GM23338 (cell line): ENCODE data around the gene ZDHHC1. TPM values are rescaled to one million over a fixed set of nuclear protein-coding genes. Genes with fewer than 3 reads are reported as not detected.

Experiments used
- ATAC-seq: fragments of 200-7000 bp; cut with Tn5 transposase; 3 replicates; pipeline ENCODE4 v1.9.1; 2020
- DNase-seq: peaks from one replicate; pipeline ENCODE4 v3.0.0-alpha.2; 2015; ENCODE audit warnings: low spot score
- H2AFZ ChIP-seq: fragments of 200-600 bp; sonication (generic); 2 replicates; pipeline ENCODE4 v1.8.0; 2016; ENCODE audit warnings: antibody characterized with exemption, mild to moderate bottlenecking, moderate library complexity
- H3F3A ChIP-seq: fragments of 200-600 bp; sonication (generic); replicated peaks from 2 replicates; pipeline ENCODE4 v1.8.0; 2017; ENCODE audit warnings: antibody characterized with exemption, mixed run types, low read depth
- H3K27ac ChIP-seq: fragments of 200-600 bp; sonication (generic); 2 replicates; pipeline ENCODE4 v1.6.1; 2016; ENCODE audit warnings: low read depth
- H3K27me3 ChIP-seq: fragments of 200-600 bp; sonication (generic); 2 replicates; pipeline ENCODE4 v1.8.0; 2016; ENCODE audit warnings: mild to moderate bottlenecking, mixed run types, moderate library complexity; ENCODE audit not compliant: insufficient read depth
- H3K36me3 ChIP-seq: fragments of 200-600 bp; sonication (generic); 2 replicates; pipeline ENCODE4 v1.8.0; 2016; ENCODE audit warnings: mild to moderate bottlenecking; ENCODE audit not compliant: insufficient read depth
- H3K4me1 ChIP-seq: fragments of 200-600 bp; sonication (generic); 2 replicates; pipeline ENCODE4 v1.8.0; 2016; ENCODE audit warnings: mild to moderate bottlenecking, moderate library complexity; ENCODE audit not compliant: insufficient read depth
- H3K4me2 ChIP-seq: fragments of 200-600 bp; sonication (generic); 2 replicates; pipeline ENCODE4 v1.7.1; 2017; ENCODE audit warnings: mixed run types
- H3K4me3 ChIP-seq: fragments of 200-600 bp; sonication (generic); 2 replicates; pipeline ENCODE4 v1.6.1; 2016; ENCODE audit warnings: mixed run types
- H3K79me2 ChIP-seq: fragments of 200-600 bp; sonication (generic); replicated peaks from 2 replicates; pipeline ENCODE4 v1.8.0; 2017; ENCODE audit warnings: mild to moderate bottlenecking; ENCODE audit not compliant: insufficient read depth
- H3K9me2 ChIP-seq: fragments of 200-600 bp; sonication (generic); 2 replicates; pipeline ENCODE4 v1.8.0; 2017; ENCODE audit not compliant: insufficient read depth
- H4K20me1 ChIP-seq: fragments of 200-600 bp; sonication (generic); replicated peaks from 2 replicates; pipeline ENCODE4 v1.8.0; 2017; ENCODE audit warnings: mild to moderate bottlenecking; ENCODE audit not compliant: insufficient read depth
- H3K27ac Mint-ChIP-seq: 2 replicates; pipeline ENCODE4 v1.8.0; 2020; ENCODE audit warnings: inconsistent platforms, mild to moderate bottlenecking, moderate library complexity, mixed read lengths
- H3K27me3 Mint-ChIP-seq: 3 replicates; pipeline ENCODE4 v1.8.0; 2022; ENCODE audit warnings: low read depth, mild to moderate bottlenecking, moderate library complexity, mixed read lengths, inconsistent platforms; ENCODE audit not compliant: insufficient read depth, poor library complexity
- H3K36me3 Mint-ChIP-seq: 3 replicates; pipeline ENCODE4 v1.8.0; 2021; ENCODE audit warnings: low read depth, mild to moderate bottlenecking, inconsistent platforms, moderate library complexity, mixed read lengths
- H3K4me1 Mint-ChIP-seq: 3 replicates; pipeline ENCODE4 v1.8.0; 2020; ENCODE audit warnings: mild to moderate bottlenecking, inconsistent platforms, mixed read lengths
- H3K4me3 Mint-ChIP-seq: 3 replicates; pipeline ENCODE4 v1.8.0; 2021; ENCODE audit warnings: moderate library complexity, mild to moderate bottlenecking, inconsistent platforms, mixed read lengths
- H3K9me3 Mint-ChIP-seq: 3 replicates; pipeline ENCODE4 v1.8.0; 2020; ENCODE audit warnings: moderate library complexity, mild to moderate bottlenecking, inconsistent platforms, mixed read lengths
- EZH2 ChIP-seq: fragments of 200-600 bp; sonication (generic); IDR thresholded peaks from one replicate; pipeline ENCODE4 v1.8.0; 2017; ENCODE audit warnings: antibody characterized with exemption, mild to moderate bottlenecking, low read depth; ENCODE audit not compliant: unreplicated experiment
- POLR2AphosphoS5 ChIP-seq: IDR thresholded peaks from 2 replicates; pipeline ENCODE4 v1.6.1; 2016; ENCODE audit warnings: antibody characterized with exemption, low read depth
- STAT1 ChIP-seq: IDR thresholded peaks from one replicate; pipeline ENCODE4 v1.6.1; 2016; ENCODE audit warnings: antibody characterized with exemption; ENCODE audit not compliant: unreplicated experiment
- ZNF114 ChIP-seq: fragments of 250-450 bp; sonication (Bioruptor Pico); IDR thresholded peaks from 2 replicates; pipeline ENCODE4 v1.5.0; 2020; ENCODE audit warnings: mild to moderate bottlenecking, moderate library complexity
- ZNF331 ChIP-seq: fragments of 250-450 bp; sonication (Bioruptor Pico); IDR thresholded peaks from 2 replicates; pipeline ENCODE4 v1.5.0; 2020; ENCODE audit warnings: low read depth, mild to moderate bottlenecking, moderate library complexity
- polyA plus RNA-seq: library from polyadenylated mRNA; unstranded; fragments of >200 nt; fragmentation: Nextera tagmentation; extraction: Ambion mirVana; gene quantifications from 2 replicates; pipeline ENCODE4 v1.2.1, GENCODE V29; 2016
- total RNA-seq: library from RNA; depleted of rRNA; stranded (reverse); fragments of >200 nt; shearing (Covaris generic); gene quantifications from 2 replicates; pipeline ENCODE4 v1.2.3, GENCODE V29; 2014
- TF ChIP-seq, protein P1 (sequence below): fragments of 250-450 bp; sonication (Bioruptor Pico); IDR thresholded peaks from 2 replicates; pipeline ENCODE4 v1.5.0; 2020; ENCODE audit warnings: mild to moderate bottlenecking, moderate library complexity

The ZDHHC1 gene
- total and polyA plus RNA-seq, 2 experiments from 2014 or later = 1.4 to 2.7 TPM

DNA sequence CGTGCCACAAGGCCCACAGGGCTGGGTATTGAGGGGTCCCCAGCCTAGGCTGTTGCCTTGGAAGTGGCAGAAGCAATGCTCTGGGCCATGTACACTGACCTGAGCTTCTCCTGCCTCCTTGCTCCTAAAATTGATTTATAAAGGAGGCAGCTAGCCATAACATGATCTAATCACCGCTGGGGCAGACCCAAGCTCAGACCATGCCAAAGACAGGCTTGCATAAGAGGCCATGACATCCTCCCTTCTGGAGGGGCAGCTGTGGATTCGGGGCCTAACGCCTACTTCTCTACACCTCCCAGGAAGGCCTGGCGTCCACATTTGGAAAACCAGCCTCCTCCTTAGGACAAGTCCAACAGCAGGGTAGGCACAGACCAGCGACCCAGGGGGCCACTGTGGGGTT, 27.0 kb upstream of the ZDHHC1 start (continued):
- TF ChIP-seq, protein P1, sequence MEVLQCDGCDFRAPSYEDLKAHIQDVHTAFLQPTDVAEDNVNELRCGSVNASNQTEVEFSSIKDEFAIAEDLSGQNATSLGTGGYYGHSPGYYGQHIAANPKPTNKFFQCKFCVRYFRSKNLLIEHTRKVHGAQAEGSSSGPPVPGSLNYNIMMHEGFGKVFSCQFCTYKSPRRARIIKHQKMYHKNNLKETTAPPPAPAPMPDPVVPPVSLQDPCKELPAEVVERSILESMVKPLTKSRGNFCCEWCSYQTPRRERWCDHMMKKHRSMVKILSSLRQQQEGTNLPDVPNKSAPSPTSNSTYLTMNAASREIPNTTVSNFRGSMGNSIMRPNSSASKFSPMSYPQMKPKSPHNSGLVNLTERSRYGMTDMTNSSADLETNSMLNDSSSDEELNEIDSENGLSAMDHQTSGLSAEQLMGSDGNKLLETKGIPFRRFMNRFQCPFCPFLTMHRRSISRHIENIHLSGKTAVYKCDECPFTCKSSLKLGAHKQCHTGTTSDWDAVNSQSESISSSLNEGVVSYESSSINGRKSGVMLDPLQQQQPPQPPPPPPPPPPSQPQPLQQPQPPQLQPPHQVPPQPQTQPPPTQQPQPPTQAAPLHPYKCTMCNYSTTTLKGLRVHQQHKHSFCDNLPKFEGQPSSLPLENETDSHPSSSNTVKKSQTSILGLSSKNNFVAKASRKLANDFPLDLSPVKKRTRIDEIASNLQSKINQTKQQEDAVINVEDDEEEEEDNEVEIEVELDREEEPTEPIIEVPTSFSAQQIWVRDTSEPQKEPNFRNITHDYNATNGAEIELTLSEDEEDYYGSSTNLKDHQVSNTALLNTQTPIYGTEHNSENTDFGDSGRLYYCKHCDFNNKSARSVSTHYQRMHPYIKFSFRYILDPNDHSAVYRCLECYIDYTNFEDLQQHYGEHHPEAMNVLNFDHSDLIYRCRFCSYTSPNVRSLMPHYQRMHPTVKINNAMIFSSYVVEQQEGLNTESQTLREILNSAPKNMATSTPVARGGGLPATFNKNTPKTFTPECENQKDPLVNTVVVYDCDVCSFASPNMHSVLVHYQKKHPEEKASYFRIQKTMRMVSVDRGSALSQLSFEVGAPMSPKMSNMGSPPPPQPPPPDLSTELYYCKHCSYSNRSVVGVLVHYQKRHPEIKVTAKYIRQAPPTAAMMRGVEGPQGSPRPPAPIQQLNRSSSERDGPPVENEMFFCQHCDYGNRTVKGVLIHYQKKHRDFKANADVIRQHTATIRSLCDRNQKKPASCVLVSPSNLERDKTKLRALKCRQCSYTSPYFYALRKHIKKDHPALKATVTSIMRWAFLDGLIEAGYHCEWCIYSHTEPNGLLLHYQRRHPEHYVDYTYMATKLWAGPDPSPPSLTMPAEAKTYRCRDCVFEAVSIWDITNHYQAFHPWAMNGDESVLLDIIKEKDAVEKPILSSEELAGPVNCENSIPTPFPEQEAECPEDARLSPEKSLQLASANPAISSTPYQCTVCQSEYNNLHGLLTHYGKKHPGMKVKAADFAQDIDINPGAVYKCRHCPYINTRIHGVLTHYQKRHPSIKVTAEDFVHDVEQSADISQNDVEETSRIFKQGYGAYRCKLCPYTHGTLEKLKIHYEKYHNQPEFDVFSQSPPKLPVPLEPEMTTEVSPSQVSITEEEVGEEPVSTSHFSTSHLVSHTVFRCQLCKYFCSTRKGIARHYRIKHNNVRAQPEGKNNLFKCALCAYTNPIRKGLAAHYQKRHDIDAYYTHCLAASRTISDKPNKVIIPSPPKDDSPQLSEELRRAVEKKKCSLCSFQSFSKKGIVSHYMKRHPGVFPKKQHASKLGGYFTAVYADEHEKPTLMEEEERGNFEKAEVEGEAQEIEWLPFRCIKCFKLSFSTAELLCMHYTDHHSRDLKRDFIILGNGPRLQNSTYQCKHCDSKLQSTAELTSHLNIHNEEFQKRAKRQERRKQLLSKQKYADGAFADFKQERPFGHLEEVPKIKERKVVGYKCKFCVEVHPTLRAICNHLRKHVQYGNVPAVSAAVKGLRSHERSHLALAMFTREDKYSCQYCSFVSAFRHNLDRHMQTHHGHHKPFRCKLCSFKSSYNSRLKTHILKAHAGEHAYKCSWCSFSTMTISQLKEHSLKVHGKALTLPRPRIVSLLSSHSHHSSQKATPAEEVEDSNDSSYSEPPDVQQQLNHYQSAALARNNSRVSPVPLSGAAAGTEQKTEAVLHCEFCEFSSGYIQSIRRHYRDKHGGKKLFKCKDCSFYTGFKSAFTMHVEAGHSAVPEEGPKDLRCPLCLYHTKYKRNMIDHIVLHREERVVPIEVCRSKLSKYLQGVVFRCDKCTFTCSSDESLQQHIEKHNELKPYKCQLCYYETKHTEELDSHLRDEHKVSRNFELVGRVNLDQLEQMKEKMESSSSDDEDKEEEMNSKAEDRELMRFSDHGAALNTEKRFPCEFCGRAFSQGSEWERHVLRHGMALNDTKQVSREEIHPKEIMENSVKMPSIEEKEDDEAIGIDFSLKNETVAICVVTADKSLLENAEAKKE = no peak
- TF ChIP-seq STAT1 (no peak), EZH2 (no peak), POLR2AphosphoS5 (no peak), ZNF114 (CRISPR knock-in tag) (no peak)

DNA sequence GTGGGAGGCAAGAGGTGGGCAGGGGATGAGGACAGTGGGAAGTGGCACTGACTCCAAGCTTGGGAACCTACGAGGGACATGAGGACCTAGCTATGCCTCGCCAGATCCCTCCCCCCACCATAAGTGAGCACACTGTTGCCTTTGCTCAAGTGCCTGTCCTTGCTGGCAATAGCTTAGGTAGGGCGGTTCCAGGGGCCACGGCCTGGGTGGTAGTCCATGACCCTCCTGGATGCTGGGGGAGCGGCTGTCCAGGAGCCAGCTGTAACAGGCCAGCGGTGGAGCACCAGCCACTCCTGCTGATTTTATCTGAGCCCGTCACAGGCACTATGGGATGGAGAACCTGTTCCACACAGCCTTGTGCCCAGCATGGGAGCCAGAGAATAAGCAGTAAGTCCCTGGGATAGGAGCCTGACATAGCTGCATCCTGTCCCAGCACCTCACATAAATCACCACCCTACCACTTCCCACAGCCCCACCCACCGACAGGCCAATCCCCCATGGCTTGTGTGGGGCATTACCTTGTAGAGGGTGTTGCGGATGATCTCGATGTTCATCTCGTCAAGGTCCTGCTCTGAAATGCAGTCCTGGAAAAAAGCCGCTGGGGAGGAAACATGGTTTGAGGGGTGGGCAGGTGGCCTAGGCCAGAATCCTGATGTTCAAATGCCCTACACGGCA, 26.4 kb upstream of the ZDHHC1 start:
- no peak overlapping the region for H2AFZ ChIP-seq
- Mint-ChIP-seq H3K4me1 (peaks cover 10% of the 10 kb centered on the region), H3K27me3 (peaks cover 20% of the 10 kb centered on the region), H3K36me3 (peaks cover 20% of the 10 kb centered on the region), H3K27ac (no peak overlapping the region), H3K9me3 (peaks cover 1% of the 10 kb centered on the region; the same call in 1 of the 3 replicates), H3K4me3 (no peak overlapping the region)
- ATAC-seq = no peak
- no peak overlapping the region for H3K27ac ChIP-seq
- no peaks in the 10 kb centered on the region for H3F3A ChIP-seq
- DNase-seq = no peak
- no peaks in the 10 kb centered on the region for H3K9me2 ChIP-seq
- H3K4me1 ChIP-seq = no peaks in the 10 kb centered on the region
- H3K27me3 ChIP-seq = no peaks in the 10 kb centered on the region
- no peaks in the 10 kb centered on the region; the same call in 1 of the 2 replicates for H4K20me1 ChIP-seq
- H3K4me2 ChIP-seq = no peak overlapping the region
- H3K4me3 ChIP-seq = no peak overlapping the region
- no peaks in the 10 kb centered on the region for H3K36me3 ChIP-seq
- no peaks in the 10 kb centered on the region for H3K79me2 ChIP-seq
- TF ChIP-seq, protein P1 = no peak
- TF ChIP-seq ZNF331 (CRISPR knock-in tag) = no peak
